Measurements from ENCODE around the gene TENM3. TPM values are rescaled to one million over a fixed set of nuclear protein-coding genes. Genes with fewer than 3 reads are reported as not detected.
A peak's percentile ranks its signal among the peaks of the same experiment; 100 is the strongest.

TENM3 gene
- polyA plus RNA-seq, 1 of the 3 experiments (the other 2 are of a cell fraction): 10.4 TPM

DNA sequence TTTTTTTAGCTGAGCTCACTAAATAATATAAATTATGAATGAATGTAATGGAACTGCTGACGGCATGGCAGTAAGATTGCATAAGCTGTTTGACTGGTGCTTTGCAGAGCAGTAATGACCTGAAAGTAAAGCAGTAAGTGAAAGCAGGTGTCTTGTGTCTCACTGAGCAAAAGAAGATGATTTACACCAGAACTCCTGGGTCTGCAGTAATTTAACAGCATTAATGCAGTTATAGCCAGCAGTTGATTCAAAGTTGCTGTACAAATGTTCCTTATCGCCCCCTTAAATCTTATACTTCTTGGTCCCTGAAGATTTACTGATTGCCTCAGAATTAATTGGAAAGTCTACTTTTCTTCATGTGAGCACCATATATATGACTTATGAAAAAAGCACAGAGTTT, 486.3 kb downstream of the TENM3 start (continued):
- TF ChIP-seq, protein P1, sequence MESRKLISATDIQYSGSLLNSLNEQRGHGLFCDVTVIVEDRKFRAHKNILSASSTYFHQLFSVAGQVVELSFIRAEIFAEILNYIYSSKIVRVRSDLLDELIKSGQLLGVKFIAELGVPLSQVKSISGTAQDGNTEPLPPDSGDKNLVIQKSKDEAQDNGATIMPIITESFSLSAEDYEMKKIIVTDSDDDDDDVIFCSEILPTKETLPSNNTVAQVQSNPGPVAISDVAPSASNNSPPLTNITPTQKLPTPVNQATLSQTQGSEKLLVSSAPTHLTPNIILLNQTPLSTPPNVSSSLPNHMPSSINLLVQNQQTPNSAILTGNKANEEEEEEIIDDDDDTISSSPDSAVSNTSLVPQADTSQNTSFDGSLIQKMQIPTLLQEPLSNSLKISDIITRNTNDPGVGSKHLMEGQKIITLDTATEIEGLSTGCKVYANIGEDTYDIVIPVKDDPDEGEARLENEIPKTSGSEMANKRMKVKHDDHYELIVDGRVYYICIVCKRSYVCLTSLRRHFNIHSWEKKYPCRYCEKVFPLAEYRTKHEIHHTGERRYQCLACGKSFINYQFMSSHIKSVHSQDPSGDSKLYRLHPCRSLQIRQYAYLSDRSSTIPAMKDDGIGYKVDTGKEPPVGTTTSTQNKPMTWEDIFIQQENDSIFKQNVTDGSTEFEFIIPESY (IDR thresholded peaks at IDR 0.05; ENCODE audit: borderline replicate concordance, low read depth): no peak
- TF ChIP-seq, protein P2, sequence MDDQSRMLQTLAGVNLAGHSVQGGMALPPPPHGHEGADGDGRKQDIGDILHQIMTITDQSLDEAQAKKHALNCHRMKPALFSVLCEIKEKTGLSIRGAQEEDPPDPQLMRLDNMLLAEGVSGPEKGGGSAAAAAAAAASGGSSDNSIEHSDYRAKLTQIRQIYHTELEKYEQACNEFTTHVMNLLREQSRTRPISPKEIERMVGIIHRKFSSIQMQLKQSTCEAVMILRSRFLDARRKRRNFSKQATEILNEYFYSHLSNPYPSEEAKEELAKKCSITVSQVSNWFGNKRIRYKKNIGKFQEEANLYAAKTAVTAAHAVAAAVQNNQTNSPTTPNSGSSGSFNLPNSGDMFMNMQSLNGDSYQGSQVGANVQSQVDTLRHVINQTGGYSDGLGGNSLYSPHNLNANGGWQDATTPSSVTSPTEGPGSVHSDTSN (IDR thresholded peaks at IDR 0.05): peak; percentile 8; the same call in 1 of the 2 replicates
- no peak for TF ChIP-seq JUND (IDR thresholded peaks at IDR 0.05)
- TF ChIP-seq, protein P3, sequence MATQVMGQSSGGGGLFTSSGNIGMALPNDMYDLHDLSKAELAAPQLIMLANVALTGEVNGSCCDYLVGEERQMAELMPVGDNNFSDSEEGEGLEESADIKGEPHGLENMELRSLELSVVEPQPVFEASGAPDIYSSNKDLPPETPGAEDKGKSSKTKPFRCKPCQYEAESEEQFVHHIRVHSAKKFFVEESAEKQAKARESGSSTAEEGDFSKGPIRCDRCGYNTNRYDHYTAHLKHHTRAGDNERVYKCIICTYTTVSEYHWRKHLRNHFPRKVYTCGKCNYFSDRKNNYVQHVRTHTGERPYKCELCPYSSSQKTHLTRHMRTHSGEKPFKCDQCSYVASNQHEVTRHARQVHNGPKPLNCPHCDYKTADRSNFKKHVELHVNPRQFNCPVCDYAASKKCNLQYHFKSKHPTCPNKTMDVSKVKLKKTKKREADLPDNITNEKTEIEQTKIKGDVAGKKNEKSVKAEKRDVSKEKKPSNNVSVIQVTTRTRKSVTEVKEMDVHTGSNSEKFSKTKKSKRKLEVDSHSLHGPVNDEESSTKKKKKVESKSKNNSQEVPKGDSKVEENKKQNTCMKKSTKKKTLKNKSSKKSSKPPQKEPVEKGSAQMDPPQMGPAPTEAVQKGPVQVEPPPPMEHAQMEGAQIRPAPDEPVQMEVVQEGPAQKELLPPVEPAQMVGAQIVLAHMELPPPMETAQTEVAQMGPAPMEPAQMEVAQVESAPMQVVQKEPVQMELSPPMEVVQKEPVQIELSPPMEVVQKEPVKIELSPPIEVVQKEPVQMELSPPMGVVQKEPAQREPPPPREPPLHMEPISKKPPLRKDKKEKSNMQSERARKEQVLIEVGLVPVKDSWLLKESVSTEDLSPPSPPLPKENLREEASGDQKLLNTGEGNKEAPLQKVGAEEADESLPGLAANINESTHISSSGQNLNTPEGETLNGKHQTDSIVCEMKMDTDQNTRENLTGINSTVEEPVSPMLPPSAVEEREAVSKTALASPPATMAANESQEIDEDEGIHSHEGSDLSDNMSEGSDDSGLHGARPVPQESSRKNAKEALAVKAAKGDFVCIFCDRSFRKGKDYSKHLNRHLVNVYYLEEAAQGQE (IDR thresholded peaks at IDR 0.05; ENCODE audit: low read depth, low read length): no peak
- TF ChIP-seq SIN3A (IDR thresholded peaks at IDR 0.05; ENCODE audit: borderline replicate concordance, low read depth, low read length): no peak
- no peak for TF ChIP-seq NFIC (IDR thresholded peaks at IDR 0.05; ENCODE audit: borderline replicate concordance)
- TF ChIP-seq EZH2phosphoT487 (IDR thresholded peaks at IDR 0.05; ENCODE audit: borderline replicate concordance, low read depth): no peak
- TF ChIP-seq, protein P4, sequence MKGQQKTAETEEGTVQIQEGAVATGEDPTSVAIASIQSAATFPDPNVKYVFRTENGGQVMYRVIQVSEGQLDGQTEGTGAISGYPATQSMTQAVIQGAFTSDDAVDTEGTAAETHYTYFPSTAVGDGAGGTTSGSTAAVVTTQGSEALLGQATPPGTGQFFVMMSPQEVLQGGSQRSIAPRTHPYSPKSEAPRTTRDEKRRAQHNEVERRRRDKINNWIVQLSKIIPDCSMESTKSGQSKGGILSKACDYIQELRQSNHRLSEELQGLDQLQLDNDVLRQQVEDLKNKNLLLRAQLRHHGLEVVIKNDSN (IDR thresholded peaks at IDR 0.05; ENCODE audit: borderline replicate concordance, low read depth): no peak
- TF ChIP-seq RAD21 (IDR thresholded peaks at IDR 0.05; ENCODE audit: low read length): peak; percentile 33; the same call in 1 of the 2 replicates
- TF ChIP-seq, protein P5, sequence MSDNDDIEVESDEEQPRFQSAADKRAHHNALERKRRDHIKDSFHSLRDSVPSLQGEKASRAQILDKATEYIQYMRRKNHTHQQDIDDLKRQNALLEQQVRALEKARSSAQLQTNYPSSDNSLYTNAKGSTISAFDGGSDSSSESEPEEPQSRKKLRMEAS (IDR thresholded peaks at IDR 0.05; ENCODE audit: low read depth): no peak
- no peak for TF ChIP-seq SMC3 (IDR thresholded peaks at IDR 0.05; ENCODE audit: low read depth, low read length)

DNA sequence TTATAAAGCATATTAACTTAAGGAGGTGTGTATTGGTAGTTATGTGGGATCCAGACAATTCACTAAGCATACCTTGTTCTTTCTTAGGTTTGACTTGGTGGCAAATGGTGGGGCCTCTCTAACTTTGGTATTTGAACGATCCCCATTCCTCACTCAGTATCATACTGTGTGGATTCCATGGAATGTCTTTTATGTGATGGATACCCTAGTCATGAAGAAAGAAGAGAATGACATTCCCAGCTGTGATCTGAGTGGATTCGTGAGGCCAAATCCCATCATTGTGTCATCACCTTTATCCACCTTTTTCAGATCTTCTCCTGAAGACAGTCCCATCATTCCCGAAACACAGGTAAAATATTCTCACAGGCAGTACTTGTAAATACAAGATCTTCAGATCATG, 487.6 kb downstream of the TENM3 start:
- no peak overlapping the region for H3K4me2 ChIP-seq
- no peak overlapping the region for H2AFZ ChIP-seq (ENCODE audit: low read depth)
- ChIA-PET POLR2A (no interaction called here), CTCF (no interaction called here)
- no peaks in the 10 kb centered on the region for H3K27me3 ChIP-seq (ENCODE audit: insufficient read depth)
- H4K20me1 ChIP-seq (ENCODE audit: insufficient read depth): no peaks in the 10 kb centered on the region
- no peaks in the 10 kb centered on the region for H3K9me3 ChIP-seq
- H3K79me2 ChIP-seq (ENCODE audit: insufficient read depth): no peaks in the 10 kb centered on the region
- H3K9me2 ChIP-seq: no peaks in the 10 kb centered on the region
- no peak overlapping the region for H3K4me3 ChIP-seq (ENCODE audit: low read depth in 2 of 2, low read length in 1 of 2)
- 84% methylated on average over 3 of the region's 3 CpGs for WGBS (ENCODE audit: low lambda C conversion rate)
- H3K36me3 ChIP-seq (replicated peaks in 1 of 2; ENCODE audit: control insufficient read depth in 1 of 2, insufficient read depth in 2 of 2, low read length in 1 of 2): peaks cover 10 to 15% of the 10 kb centered on the region in 2 experiments
- DNase-seq: no peak
- H3K4me1 ChIP-seq (ENCODE audit: control insufficient read depth in 1 of 2, insufficient read depth in 2 of 2, low read depth in 1 of 2, low read length in 1 of 2): peaks cover 0 to 23% of the 10 kb centered on the region in 2 experiments; a peak in 3 of 4 replicates
- H3K9ac ChIP-seq: no peak overlapping the region
- no peak overlapping the region for H3K27ac ChIP-seq (ENCODE audit: low read depth in 2 of 2, low read length in 1 of 2)
- H3F3A ChIP-seq (replicated peaks; ENCODE audit: insufficient read depth): no peaks in the 10 kb centered on the region
- no peak for TF ChIP-seq SIN3A (IDR thresholded peaks at IDR 0.05; ENCODE audit: borderline replicate concordance, low read depth, low read length)
- no peak for TF ChIP-seq RAD21 (IDR thresholded peaks at IDR 0.05; ENCODE audit: low read length)
- TF ChIP-seq NRF1 (IDR thresholded peaks at IDR 0.05; ENCODE audit: low read depth, low read length): no peak
- TF ChIP-seq, protein P3 (IDR thresholded peaks at IDR 0.05; ENCODE audit: low read depth, low read length): no peak
- TF ChIP-seq EP300 (IDR thresholded peaks at IDR 0.05; ENCODE audit: borderline replicate concordance in 1 of 2, low read depth in 1 of 2, low read length in 1 of 2): no peak
- TF ChIP-seq YY1 (IDR thresholded peaks at IDR 0.05; ENCODE audit: low read depth): no peak
- TF ChIP-seq ELF1 (IDR thresholded peaks at IDR 0.05): no peak
- TF ChIP-seq, protein P5 (IDR thresholded peaks at IDR 0.05; ENCODE audit: low read depth): no peak
- TF ChIP-seq EZH2phosphoT487 (IDR thresholded peaks at IDR 0.05; ENCODE audit: borderline replicate concordance, low read depth): no peak
- TF ChIP-seq, protein P1 (IDR thresholded peaks at IDR 0.05; ENCODE audit: borderline replicate concordance, low read depth): no peak
